ENCODE measurements around the gene PRKCQ. TPM values are rescaled to one million over a fixed set of nuclear protein-coding genes. Genes with fewer than 3 reads are reported as not detected.

Gene PRKCQ
- total RNA-seq, 1 experiment from 2014 or later: 12.1 TPM

DNA sequence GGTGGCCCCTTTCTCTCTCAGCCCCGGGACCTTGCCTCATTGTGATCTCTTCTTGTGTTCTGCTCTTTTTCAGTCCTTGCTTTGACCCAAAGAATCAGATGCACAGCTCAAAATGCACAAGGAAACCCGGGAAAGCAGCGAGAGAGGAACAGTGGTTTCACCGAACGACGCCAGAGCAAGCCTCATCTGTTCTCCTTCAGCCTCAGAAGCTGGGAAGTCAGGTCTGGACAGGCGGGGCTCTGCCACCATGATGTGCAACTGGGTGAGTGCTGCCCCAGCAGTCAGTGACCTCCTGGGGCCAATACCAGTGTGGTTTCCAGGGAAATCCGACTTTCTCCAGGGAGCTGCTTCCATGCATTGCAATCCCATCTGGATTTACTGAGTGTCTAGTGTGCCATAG, 133.4 kb downstream of the PRKCQ start:
- Histone ChIP-seq H3K56ac (ENCODE audit: insufficient read length, low read depth, low read length) (no peak overlapping the region), H3K4me2 (ENCODE audit: insufficient read depth, insufficient read length, low read length) (no peak overlapping the region), H4K8ac (replicated peaks; ENCODE audit: insufficient read length, low read depth, low read length) (no peak overlapping the region), H3T11ph (ENCODE audit: low read length) (no peak overlapping the region), H3K27ac (ENCODE audit: insufficient read length, low read depth, low read length) (no peak overlapping the region), H2AK5ac (ENCODE audit: insufficient read length, low read length) (no peak overlapping the region), H2BK20ac (ENCODE audit: low read depth, low read length, poor library complexity, severe bottlenecking) (no peak overlapping the region), H2BK15ac (ENCODE audit: low read depth, low read length) (no peak overlapping the region), H3K18ac (ENCODE audit: insufficient read length, low read depth, low read length) (no peak overlapping the region), H4K91ac (ENCODE audit: insufficient read length, low read depth, low read length) (no peak overlapping the region), H4K5ac (ENCODE audit: insufficient read length, low read depth, low read length) (no peak overlapping the region), H3K9ac (ENCODE audit: extremely low read depth, insufficient read length, low read length) (no peak overlapping the region), H3K9me3 (ENCODE audit: control insufficient read depth, low read depth, low read length) (no peaks in the 10 kb centered on the region), H2BK120ac (ENCODE audit: low read depth, low read length, poor library complexity, severe bottlenecking) (no peak overlapping the region), H3K23me2 (ENCODE audit: insufficient read length, low read depth, low read length, poor library complexity, severe bottlenecking) (no peaks in the 10 kb centered on the region), H3K23ac (ENCODE audit: insufficient read length, low read depth, low read length) (no peak overlapping the region), H2BK5ac (ENCODE audit: insufficient read length, low read length) (no peak overlapping the region), H3K27me3 (ENCODE audit: insufficient read depth, low read length) (no peaks in the 10 kb centered on the region), H3K4me1 (ENCODE audit: insufficient read depth, low read length) (no peaks in the 10 kb centered on the region), H3K79me1 (ENCODE audit: insufficient read depth, low read depth, low read length, poor library complexity, severe bottlenecking) (no peaks in the 10 kb centered on the region), H4K20me1 (ENCODE audit: control insufficient read depth, insufficient read depth, insufficient read length) (no peaks in the 10 kb centered on the region), H3K79me2 (ENCODE audit: insufficient read depth, low read length) (no peaks in the 10 kb centered on the region), H3K4ac (ENCODE audit: low read depth, low read length) (no peak overlapping the region), H2AFZ (ENCODE audit: low read length) (no peak overlapping the region), H2BK12ac (ENCODE audit: insufficient read length, low read depth, low read length) (no peak overlapping the region), H3K14ac (ENCODE audit: insufficient read depth, low read length) (no peak overlapping the region)
- TF ChIP-seq, protein P1, sequence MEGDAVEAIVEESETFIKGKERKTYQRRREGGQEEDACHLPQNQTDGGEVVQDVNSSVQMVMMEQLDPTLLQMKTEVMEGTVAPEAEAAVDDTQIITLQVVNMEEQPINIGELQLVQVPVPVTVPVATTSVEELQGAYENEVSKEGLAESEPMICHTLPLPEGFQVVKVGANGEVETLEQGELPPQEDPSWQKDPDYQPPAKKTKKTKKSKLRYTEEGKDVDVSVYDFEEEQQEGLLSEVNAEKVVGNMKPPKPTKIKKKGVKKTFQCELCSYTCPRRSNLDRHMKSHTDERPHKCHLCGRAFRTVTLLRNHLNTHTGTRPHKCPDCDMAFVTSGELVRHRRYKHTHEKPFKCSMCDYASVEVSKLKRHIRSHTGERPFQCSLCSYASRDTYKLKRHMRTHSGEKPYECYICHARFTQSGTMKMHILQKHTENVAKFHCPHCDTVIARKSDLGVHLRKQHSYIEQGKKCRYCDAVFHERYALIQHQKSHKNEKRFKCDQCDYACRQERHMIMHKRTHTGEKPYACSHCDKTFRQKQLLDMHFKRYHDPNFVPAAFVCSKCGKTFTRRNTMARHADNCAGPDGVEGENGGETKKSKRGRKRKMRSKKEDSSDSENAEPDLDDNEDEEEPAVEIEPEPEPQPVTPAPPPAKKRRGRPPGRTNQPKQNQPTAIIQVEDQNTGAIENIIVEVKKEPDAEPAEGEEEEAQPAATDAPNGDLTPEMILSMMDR (conservative IDR thresholded peaks at IDR 0.05): no peak
- H3K9me3 Mint-ChIP-seq: no peaks in the 10 kb centered on the region
- peak overlapping the region in 1 of 3 experiments; percentile 28; a peak in 1 of 7 replicates for H3K27ac Mint-ChIP-seq
- no peaks in the 10 kb centered on the region for H3K27me3 Mint-ChIP-seq (ENCODE audit: low read depth)
- peaks cover 3 to 4% of the 10 kb centered on the region in 2 experiments for H3K4me1 Mint-ChIP-seq
- no peak for DNase-seq
- WGBS (ENCODE audit: extremely low coverage, insufficient read length, low lambda C conversion rate): no CpG with 5 or more reads among the region's 8 CpGs
- H3K4me3 Mint-ChIP-seq: no peak overlapping the region
- peaks cover 0 to 12% (median 10%) of the 10 kb centered on the region in 3 experiments; a peak in 4 of 7 replicates for H3K36me3 Mint-ChIP-seq (ENCODE audit: insufficient read depth in 1 of 3, low read depth in 3 of 3)
